ENCODE data around the gene KCTD1. TPM values are rescaled to one million over a fixed set of nuclear protein-coding genes. Genes with fewer than 3 reads are reported as not detected.

The KCTD1 gene
- polyA plus RNA-seq, 1 donor from 2014 or later = 32.0 TPM

- Histone ChIP-seq H3K27me3 (ENCODE audit: insufficient read depth, low read depth, low read length) (no peaks in the 10 kb centered on the region), H3K9me2 (ENCODE audit: insufficient read depth, low read length) (no peaks in the 10 kb centered on the region), H3K4me3 (ENCODE audit: low read length) (no peak overlapping the region), H3K27ac (ENCODE audit: low read length) (no peak overlapping the region), H3K9me3 (ENCODE audit: low read length) (no peaks in the 10 kb centered on the region), H4K20me1 (ENCODE audit: insufficient read depth) (no peaks in the 10 kb centered on the region), H3F3A (ENCODE audit: insufficient read depth, low read length, poor library complexity, severe bottlenecking) (no peaks in the 10 kb centered on the region), H3K79me2 (replicated peaks; ENCODE audit: insufficient read depth, low read length) (no peaks in the 10 kb centered on the region), H3K9ac (ENCODE audit: low read length) (no peak overlapping the region), H3K4me2 (ENCODE audit: low read length) (no peak overlapping the region), H2AFZ (ENCODE audit: low read depth, low read length) (no peak overlapping the region), H3K36me3 (ENCODE audit: insufficient read depth, low read length) (no peaks in the 10 kb centered on the region)
- TF ChIP-seq RAD21 (conservative IDR thresholded peaks at IDR 0.05) (no peak), EP300 (conservative IDR thresholded peaks at IDR 0.05; ENCODE audit: poor library complexity, severe bottlenecking) (no peak), CTCF (IDR thresholded peaks at IDR 0.05; ENCODE audit: poor library complexity, severe bottlenecking) (no peak), TAF1 (IDR thresholded peaks at IDR 0.05; ENCODE audit: low read depth) (no peak), EZH2 (IDR thresholded peaks at IDR 0.05; ENCODE audit: borderline replicate concordance, insufficient read depth, low read length, poor library complexity, severe bottlenecking) (no peak), MXI1 (conservative IDR thresholded peaks at IDR 0.05; ENCODE audit: poor library complexity, severe bottlenecking) (no peak), POLR2AphosphoS5 (IDR thresholded peaks at IDR 0.05) (no peak)
Observed at GRCh38 chr18:26440644-26441043, 107.7 kb downstream of the KCTD1 start.

- TF ChIP-seq EP300 (conservative IDR thresholded peaks at IDR 0.05; ENCODE audit: poor library complexity, severe bottlenecking) = no peak
- TF ChIP-seq POLR2AphosphoS5 (IDR thresholded peaks at IDR 0.05) = no peak
- TF ChIP-seq CTCF (IDR thresholded peaks at IDR 0.05; ENCODE audit: poor library complexity, severe bottlenecking) = no peak
- TF ChIP-seq MXI1 (conservative IDR thresholded peaks at IDR 0.05; ENCODE audit: poor library complexity, severe bottlenecking) = no peak
- TF ChIP-seq TAF1 (IDR thresholded peaks at IDR 0.05; ENCODE audit: low read depth) = no peak
- TF ChIP-seq, protein P1, sequence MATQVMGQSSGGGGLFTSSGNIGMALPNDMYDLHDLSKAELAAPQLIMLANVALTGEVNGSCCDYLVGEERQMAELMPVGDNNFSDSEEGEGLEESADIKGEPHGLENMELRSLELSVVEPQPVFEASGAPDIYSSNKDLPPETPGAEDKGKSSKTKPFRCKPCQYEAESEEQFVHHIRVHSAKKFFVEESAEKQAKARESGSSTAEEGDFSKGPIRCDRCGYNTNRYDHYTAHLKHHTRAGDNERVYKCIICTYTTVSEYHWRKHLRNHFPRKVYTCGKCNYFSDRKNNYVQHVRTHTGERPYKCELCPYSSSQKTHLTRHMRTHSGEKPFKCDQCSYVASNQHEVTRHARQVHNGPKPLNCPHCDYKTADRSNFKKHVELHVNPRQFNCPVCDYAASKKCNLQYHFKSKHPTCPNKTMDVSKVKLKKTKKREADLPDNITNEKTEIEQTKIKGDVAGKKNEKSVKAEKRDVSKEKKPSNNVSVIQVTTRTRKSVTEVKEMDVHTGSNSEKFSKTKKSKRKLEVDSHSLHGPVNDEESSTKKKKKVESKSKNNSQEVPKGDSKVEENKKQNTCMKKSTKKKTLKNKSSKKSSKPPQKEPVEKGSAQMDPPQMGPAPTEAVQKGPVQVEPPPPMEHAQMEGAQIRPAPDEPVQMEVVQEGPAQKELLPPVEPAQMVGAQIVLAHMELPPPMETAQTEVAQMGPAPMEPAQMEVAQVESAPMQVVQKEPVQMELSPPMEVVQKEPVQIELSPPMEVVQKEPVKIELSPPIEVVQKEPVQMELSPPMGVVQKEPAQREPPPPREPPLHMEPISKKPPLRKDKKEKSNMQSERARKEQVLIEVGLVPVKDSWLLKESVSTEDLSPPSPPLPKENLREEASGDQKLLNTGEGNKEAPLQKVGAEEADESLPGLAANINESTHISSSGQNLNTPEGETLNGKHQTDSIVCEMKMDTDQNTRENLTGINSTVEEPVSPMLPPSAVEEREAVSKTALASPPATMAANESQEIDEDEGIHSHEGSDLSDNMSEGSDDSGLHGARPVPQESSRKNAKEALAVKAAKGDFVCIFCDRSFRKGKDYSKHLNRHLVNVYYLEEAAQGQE (IDR thresholded peaks at IDR 0.05; ENCODE audit: borderline replicate concordance) = no peak
- TF ChIP-seq EZH2 (IDR thresholded peaks at IDR 0.05; ENCODE audit: borderline replicate concordance, insufficient read depth, low read length, poor library complexity, severe bottlenecking) = no peak
- TF ChIP-seq SMC3 (conservative IDR thresholded peaks at IDR 0.05; ENCODE audit: poor library complexity) = no peak
- TF ChIP-seq RAD21 (conservative IDR thresholded peaks at IDR 0.05) = no peak
- no peaks in the 10 kb centered on the region for H3K79me2 ChIP-seq (replicated peaks; ENCODE audit: insufficient read depth, low read length)
- H3K9me2 ChIP-seq (ENCODE audit: insufficient read depth, low read length) = no peaks in the 10 kb centered on the region
- H4K20me1 ChIP-seq (ENCODE audit: insufficient read depth) = no peaks in the 10 kb centered on the region
- H2AFZ ChIP-seq (ENCODE audit: low read depth, low read length) = no peak overlapping the region
- no peak overlapping the region for H3K27ac ChIP-seq (ENCODE audit: low read length)
- no peaks in the 10 kb centered on the region for H3K36me3 ChIP-seq (ENCODE audit: insufficient read depth, low read length)
- no peak overlapping the region for H3K9ac ChIP-seq (ENCODE audit: low read length)
- H3K9me3 ChIP-seq (ENCODE audit: low read length) = no peaks in the 10 kb centered on the region
- H3K4me2 ChIP-seq (ENCODE audit: low read length) = no peak overlapping the region
- H3K27me3 ChIP-seq (ENCODE audit: insufficient read depth, low read depth, low read length) = no peaks in the 10 kb centered on the region
- H3F3A ChIP-seq (ENCODE audit: insufficient read depth, low read length, poor library complexity, severe bottlenecking) = no peaks in the 10 kb centered on the region
- no peak overlapping the region for H3K4me3 ChIP-seq (ENCODE audit: low read length)
Observed at GRCh38 chr18:26439537-26439936, 108.8 kb downstream of the KCTD1 start.
